ENCODE data around the gene PRR22.

GRCh38 chr19:5832527-5833216 is 48.1 kb upstream of the PRR22 start:
- TF ChIP-seq CTCF (IDR thresholded peaks at IDR 0.05) (no peak), EP300 (IDR thresholded peaks at IDR 0.05) (no peak)

Measured in esophagus muscularis mucosa (tissue), 3 donors.